Type B pancreatic cell (in vitro differentiated cells): ENCODE data around the gene MEN1. TPM values are rescaled to one million over a fixed set of nuclear protein-coding genes. Genes with fewer than 3 reads are reported as not detected.

Experiments
- DNase-seq: peaks from one replicate; pipeline ENCODE4 v3.0.0; 2021; ENCODE audit warnings: mixed read lengths; ENCODE audit not compliant: unreplicated experiment; ENCODE audit errors: extremely low spot score
- H3K27ac Mint-ChIP-seq: 2 replicates; pipeline ENCODE4 v1.8.0; 2021; ENCODE audit warnings: mild to moderate bottlenecking, mixed read lengths
- H3K27me3 Mint-ChIP-seq: 2 replicates; pipeline ENCODE4 v1.8.0; 2021; ENCODE audit warnings: mixed read lengths
- H3K36me3 Mint-ChIP-seq: 2 replicates; pipeline ENCODE4 v1.8.0; 2021; ENCODE audit warnings: mixed read lengths
- H3K4me1 Mint-ChIP-seq: one replicate; pipeline ENCODE4 v1.8.0; 2021; ENCODE audit warnings: mixed read lengths; ENCODE audit not compliant: unreplicated experiment
- H3K4me3 Mint-ChIP-seq: 2 replicates; pipeline ENCODE4 v1.8.0; 2021; ENCODE audit warnings: mild to moderate bottlenecking, mixed read lengths
- H3K9me3 Mint-ChIP-seq: 2 replicates; pipeline ENCODE4 v1.8.0; 2021; ENCODE audit warnings: mixed read lengths
- total RNA-seq: library from RNA; stranded (reverse); gene quantifications from 2 replicates; pipeline ENCODE4 v1.2.1, GENCODE V29; 2021; ENCODE audit warnings: low replicate concordance
- TF ChIP-seq, protein P1 (sequence below): fragments of 200-600 bp; sonication (generic); conservative IDR thresholded peaks from 2 replicates; pipeline ENCODE4 v1.5.0; 2021; ENCODE audit warnings: antibody characterized with exemption, mild to moderate bottlenecking

MEN1 gene
- total RNA-seq, 1 donor from 2014 or later, result 50.6 TPM

- TF ChIP-seq, protein P1, sequence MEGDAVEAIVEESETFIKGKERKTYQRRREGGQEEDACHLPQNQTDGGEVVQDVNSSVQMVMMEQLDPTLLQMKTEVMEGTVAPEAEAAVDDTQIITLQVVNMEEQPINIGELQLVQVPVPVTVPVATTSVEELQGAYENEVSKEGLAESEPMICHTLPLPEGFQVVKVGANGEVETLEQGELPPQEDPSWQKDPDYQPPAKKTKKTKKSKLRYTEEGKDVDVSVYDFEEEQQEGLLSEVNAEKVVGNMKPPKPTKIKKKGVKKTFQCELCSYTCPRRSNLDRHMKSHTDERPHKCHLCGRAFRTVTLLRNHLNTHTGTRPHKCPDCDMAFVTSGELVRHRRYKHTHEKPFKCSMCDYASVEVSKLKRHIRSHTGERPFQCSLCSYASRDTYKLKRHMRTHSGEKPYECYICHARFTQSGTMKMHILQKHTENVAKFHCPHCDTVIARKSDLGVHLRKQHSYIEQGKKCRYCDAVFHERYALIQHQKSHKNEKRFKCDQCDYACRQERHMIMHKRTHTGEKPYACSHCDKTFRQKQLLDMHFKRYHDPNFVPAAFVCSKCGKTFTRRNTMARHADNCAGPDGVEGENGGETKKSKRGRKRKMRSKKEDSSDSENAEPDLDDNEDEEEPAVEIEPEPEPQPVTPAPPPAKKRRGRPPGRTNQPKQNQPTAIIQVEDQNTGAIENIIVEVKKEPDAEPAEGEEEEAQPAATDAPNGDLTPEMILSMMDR, result no peak
- peaks cover 4% of the 10 kb centered on the region for H3K36me3 Mint-ChIP-seq
- peak overlapping the region; percentile 73 for H3K27ac Mint-ChIP-seq
- no peaks in the 10 kb centered on the region for H3K9me3 Mint-ChIP-seq
- no peaks in the 10 kb centered on the region for H3K27me3 Mint-ChIP-seq
- H3K4me3 Mint-ChIP-seq, result no peak overlapping the region
- DNase-seq, result no peak
- peaks cover 5% of the 10 kb centered on the region for H3K4me1 Mint-ChIP-seq
Observed at GRCh38 chr11:64855596-64856304, 45.4 kb upstream of the MEN1 start.

GRCh38 chr11:64854534-64855502 is 44.5 kb upstream of the MEN1 start:
- H3K4me1 Mint-ChIP-seq, result peaks cover 5% of the 10 kb centered on the region
- H3K27me3 Mint-ChIP-seq, result no peaks in the 10 kb centered on the region
- H3K4me3 Mint-ChIP-seq, result no peak overlapping the region
- no peak for DNase-seq
- TF ChIP-seq, protein P1, result no peak
- H3K9me3 Mint-ChIP-seq, result no peaks in the 10 kb centered on the region
- H3K27ac Mint-ChIP-seq, result peak overlapping the region; percentile 73
- H3K36me3 Mint-ChIP-seq, result no peaks in the 10 kb centered on the region

GRCh38 chr11:64854157-64854533 is 43.8 kb upstream of the MEN1 start:
- Mint-ChIP-seq H3K27me3 (no peaks in the 10 kb centered on the region), H3K4me3 (no peak overlapping the region), H3K36me3 (no peaks in the 10 kb centered on the region), H3K9me3 (no peaks in the 10 kb centered on the region), H3K4me1 (peaks cover 5% of the 10 kb centered on the region), H3K27ac (peak overlapping the region; percentile 23)
- DNase-seq, result no peak
- TF ChIP-seq, protein P1, result no peak

- Mint-ChIP-seq H3K4me3 (no peak overlapping the region), H3K36me3 (no peaks in the 10 kb centered on the region), H3K4me1 (peaks cover 5% of the 10 kb centered on the region), H3K27me3 (no peaks in the 10 kb centered on the region), H3K27ac (no peak overlapping the region), H3K9me3 (no peaks in the 10 kb centered on the region)
- TF ChIP-seq, protein P1, result no peak
- no peak for DNase-seq
Observed at GRCh38 chr11:64853709-64854108, 43.4 kb upstream of the MEN1 start.

DNA sequence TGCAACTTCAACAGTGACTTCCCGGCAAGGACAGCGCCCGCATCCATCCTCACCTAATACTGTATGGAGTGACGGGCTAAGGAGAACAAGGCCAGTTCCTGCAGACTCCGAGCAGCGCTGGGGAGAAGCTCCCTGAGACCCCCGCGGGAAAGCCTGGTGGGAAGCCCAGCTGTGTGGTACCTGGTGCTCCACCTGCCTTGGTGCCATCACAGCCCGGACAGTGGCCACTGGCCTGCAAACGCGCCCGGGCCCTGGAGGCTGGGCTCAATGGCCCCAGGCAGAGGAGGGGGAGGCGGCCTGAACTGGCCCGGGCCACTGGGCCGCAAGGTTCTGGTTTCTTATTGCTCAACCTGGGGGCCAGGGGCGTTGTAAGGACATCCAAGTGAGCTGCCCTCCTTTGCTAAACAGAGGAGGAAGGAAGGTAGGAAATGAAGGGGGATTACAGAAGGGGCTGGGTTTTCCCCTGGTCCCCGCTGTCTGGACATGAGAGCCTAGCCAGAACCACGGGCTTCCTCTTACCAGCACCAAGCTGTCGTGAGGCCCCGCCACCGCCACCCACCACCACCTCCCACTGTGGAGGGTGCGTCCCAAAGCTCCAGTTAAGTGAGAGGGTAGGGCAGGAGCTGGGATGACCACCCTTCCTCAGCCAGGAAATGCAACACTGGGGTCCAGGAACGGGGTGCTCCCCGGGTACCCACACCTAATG is 42.6 kb upstream of the MEN1 start:
- peaks cover 5% of the 10 kb centered on the region for H3K4me1 Mint-ChIP-seq
- no peaks in the 10 kb centered on the region for H3K27me3 Mint-ChIP-seq
- TF ChIP-seq, protein P1, result no peak
- no peaks in the 10 kb centered on the region for H3K36me3 Mint-ChIP-seq
- no peak overlapping the region for H3K4me3 Mint-ChIP-seq
- peak overlapping the region; percentile 69 for H3K27ac Mint-ChIP-seq
- H3K9me3 Mint-ChIP-seq, result no peaks in the 10 kb centered on the region
- DNase-seq, result no peak
